ENCODE results near the gene MRPL2.
A peak's percentile ranks its signal among the peaks of the same experiment; 100 is the strongest.

MRPL2 gene

DNA sequence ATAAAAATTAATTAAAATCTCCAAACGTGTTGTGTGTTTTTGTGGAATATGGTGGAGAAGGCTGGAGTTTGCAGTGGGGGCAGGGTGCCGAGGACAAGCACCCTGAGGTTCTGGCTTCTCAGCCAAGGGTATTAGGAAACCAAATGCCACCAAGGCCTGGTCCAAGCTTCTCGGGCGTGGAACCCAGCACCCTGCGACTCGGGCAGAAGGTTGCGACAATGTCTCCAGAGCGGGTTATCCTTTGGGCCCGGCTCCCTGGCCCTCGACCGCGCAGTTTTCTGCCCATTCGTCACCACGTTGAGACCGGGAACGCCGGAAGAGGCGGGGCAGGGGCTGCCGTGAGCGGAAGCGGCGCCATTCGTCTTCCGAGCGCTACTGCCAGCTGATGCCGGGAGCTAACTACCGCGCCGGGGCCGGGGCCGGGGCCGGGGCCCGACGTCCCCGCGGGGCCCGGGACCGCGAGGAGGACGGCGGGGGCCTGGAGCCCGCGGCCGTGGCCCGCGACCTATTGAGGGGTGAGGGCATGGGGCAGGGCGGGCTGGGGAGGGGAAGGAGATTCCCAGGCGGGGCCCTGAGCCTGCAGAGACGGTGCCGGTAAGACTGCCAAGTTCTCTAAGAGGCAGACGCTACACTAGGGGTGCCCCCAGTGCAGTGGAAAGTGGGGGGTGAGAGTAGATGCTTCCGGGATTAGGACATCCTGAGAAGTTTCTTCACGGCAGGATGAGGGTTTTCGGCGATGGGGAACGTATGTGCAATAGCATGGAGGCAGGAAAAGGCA, 37.8 kb downstream of the MRPL2 start, which contains the start of gene RRP36:
TSS of gene RRP36 (plus strand) at position 354 of the 778 bp plus-strand sequence. CDS start at position 386, 32 bp downstream.
- peaks cover 14% of the 10 kb centered on the region for H3K4me1 ChIP-seq (ENCODE audit: control insufficient read depth, insufficient read depth, low read length)

DNA sequence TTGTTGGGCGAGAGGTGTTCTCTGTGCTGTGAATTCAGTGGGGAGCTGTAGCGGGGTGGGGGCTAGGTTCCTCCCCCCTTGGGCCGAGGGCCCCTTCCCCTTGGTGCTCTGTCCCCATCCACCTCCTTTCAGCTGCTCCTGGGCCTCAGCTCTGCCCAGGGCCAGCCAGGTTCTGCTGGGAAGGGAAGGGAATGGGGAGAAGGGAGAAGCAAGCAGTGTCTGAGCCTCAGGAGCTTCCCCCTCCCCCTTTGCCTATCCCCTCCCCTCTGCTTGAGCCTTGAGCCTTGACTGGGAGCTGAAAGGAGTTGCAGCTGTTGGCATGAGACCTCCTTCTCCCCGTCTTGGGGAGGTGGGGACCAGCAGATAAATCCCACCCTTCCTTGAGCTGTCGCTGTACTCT, 38.4 kb downstream of the MRPL2 start:
- Histone ChIP-seq H3K9ac (ENCODE audit: low read length) (peak overlapping the region; percentile 76), H3K27me3 (ENCODE audit: control insufficient read depth, insufficient read depth, low read length) (no peaks in the 10 kb centered on the region), H3K9me3 (ENCODE audit: control insufficient read depth, low read length) (no peaks in the 10 kb centered on the region), H3K4me3 (ENCODE audit: low read length) (peak overlapping the region; percentile 66), H3K36me3 (ENCODE audit: control insufficient read depth, insufficient read depth, low read length) (no peaks in the 10 kb centered on the region), H3K4me1 (ENCODE audit: control insufficient read depth, insufficient read depth, low read length) (peaks cover 20% of the 10 kb centered on the region)

More for the DNA sequence above, 37.8 kb downstream of the MRPL2 start, which contains the start of gene RRP36:
- Histone ChIP-seq H3K36me3 (ENCODE audit: control insufficient read depth, insufficient read depth, low read length) (no peaks in the 10 kb centered on the region), H3K9ac (ENCODE audit: low read length) (peak within 1 kb of the TSS; percentile 76), H3K27me3 (ENCODE audit: control insufficient read depth, insufficient read depth, low read length) (no peaks in the 10 kb centered on the region), H3K4me3 (ENCODE audit: low read length) (peak within 1 kb of the TSS; percentile 66), H3K9me3 (ENCODE audit: control insufficient read depth, low read length) (no peaks in the 10 kb centered on the region)

DNA sequence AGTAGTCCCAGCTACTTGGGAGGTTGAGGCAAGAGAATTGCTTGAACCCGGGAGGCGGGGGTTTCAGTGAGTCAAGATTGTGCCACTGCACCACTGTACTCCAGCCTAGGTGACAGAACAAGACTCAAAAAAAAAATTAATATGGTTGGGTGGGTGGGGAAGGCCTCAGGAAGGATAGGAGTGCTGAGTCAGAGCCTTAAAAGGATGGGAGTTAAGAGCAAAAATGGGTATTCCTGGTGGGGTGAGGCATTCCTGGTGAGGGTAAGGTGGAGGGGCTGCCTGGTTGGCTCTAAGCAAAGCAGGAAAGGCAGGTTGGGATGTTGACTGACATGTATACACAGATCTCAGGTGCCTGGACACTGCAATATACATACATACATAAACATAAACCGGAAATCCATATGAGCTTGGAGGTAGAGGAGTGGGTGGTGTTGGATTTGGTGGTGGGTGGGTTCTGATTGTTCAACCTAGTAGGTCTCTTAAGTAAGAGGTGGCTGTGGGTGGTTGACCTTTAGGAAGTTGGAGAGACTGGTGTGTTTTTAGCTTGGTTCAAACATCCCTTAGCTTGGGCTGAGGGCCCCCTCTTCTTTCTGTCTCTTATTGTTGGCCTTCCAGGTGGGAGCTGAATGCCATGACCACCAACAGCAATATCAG, 39.1 kb downstream of the MRPL2 start:
- no peak overlapping the region for H3K9ac ChIP-seq (ENCODE audit: low read length)
- H3K27me3 ChIP-seq (ENCODE audit: control insufficient read depth, insufficient read depth, low read length), result no peaks in the 10 kb centered on the region
- H3K9me3 ChIP-seq (ENCODE audit: control insufficient read depth, low read length), result no peaks in the 10 kb centered on the region
- no peaks in the 10 kb centered on the region for H3K36me3 ChIP-seq (ENCODE audit: control insufficient read depth, insufficient read depth, low read length)
- H3K4me3 ChIP-seq (ENCODE audit: low read length), result no peak overlapping the region
- peaks cover 23% of the 10 kb centered on the region for H3K4me1 ChIP-seq (ENCODE audit: control insufficient read depth, insufficient read depth, low read length)

DNA sequence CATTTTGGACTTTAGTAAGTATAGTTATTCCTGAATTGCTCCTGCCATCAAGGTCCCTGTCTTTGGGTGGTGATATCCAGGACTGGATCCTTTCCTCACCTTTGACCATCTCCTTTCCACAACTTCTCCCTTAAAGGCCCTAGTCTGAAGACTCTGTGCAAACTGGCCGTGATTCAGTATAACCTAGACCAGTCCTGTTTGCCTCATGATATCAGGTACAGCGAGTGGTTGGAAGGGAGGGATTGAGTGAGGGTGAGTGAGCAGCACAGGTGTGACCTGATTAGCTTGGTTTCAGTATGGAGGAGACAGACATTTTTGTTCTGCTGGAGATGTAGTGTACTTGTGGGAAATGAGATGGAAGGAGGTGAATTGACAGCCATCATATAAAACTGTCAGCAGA, 40.1 kb downstream of the MRPL2 start:
- no peak overlapping the region for H3K9ac ChIP-seq (ENCODE audit: low read length)
- no peaks in the 10 kb centered on the region for H3K9me3 ChIP-seq (ENCODE audit: control insufficient read depth, low read length)
- H3K4me3 ChIP-seq (ENCODE audit: low read length), result no peak overlapping the region
- peaks cover 29% of the 10 kb centered on the region for H3K4me1 ChIP-seq (ENCODE audit: control insufficient read depth, insufficient read depth, low read length)
- no peaks in the 10 kb centered on the region for H3K27me3 ChIP-seq (ENCODE audit: control insufficient read depth, insufficient read depth, low read length)
- no peaks in the 10 kb centered on the region for H3K36me3 ChIP-seq (ENCODE audit: control insufficient read depth, insufficient read depth, low read length)

DNA sequence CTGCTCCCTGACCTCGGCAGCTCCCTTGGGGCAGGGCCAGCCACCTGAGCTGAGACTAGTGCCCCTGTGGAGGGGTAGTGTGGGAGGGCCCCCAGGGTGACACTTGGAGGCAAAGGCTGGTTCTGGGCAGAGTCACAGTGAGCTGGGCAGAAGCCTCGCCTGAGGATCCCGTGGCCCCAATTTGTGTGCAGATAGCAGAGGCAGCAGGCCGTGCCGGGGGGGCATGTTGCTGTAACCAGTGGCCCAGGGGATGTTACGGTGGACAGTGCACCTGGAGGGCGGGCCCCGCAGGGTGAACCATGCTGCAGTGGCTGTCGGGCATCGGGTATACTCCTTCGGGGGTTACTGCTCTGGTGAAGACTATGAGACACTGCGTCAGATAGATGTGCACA, 42.3 kb downstream of the MRPL2 start:
- Histone ChIP-seq H3K9me3 (ENCODE audit: control insufficient read depth, low read length) (no peaks in the 10 kb centered on the region), H3K9ac (ENCODE audit: low read length) (peak overlapping the region; percentile 13), H3K27me3 (ENCODE audit: control insufficient read depth, insufficient read depth, low read length) (no peaks in the 10 kb centered on the region), H3K36me3 (ENCODE audit: control insufficient read depth, insufficient read depth, low read length) (peaks cover 4% of the 10 kb centered on the region), H3K4me1 (ENCODE audit: control insufficient read depth, insufficient read depth, low read length) (peaks cover 43% of the 10 kb centered on the region), H3K4me3 (ENCODE audit: low read length) (no peak overlapping the region)

DNA sequence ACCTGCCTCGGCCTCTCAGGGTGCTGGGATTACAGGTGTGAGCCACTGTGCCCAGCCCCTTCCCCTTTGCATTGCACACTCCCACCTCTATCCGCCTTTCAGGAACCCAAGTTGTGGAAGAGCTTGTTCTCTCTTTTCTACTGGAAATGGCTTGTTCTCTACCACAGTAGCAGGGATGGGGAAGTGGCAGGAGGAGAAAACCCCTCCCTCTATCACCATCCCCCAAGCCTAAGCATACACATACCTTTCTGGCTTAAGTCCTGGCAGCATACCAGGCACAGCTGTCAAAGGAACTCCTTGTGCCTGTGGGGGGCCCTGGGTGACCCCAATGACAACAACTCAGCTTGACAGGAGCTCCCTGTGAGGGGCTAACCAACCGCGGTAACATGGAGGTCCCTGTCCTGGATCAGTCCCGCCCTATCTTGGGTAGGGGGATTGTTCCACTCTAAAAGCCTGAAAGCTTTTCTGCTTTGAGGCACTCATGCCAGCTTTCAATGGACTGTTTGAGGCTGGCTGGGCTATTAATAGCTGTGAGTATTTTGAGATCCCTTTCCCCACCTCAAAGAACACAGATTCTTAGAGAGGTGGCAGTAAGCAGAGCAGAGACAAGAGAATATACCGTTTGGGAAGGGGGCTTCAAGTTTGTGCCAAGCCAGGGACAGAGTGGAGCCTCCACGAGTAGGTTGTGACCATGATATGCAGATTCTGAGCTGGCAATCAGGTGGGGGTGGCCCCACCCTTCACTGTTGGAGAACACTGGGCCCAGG, 42.9 kb downstream of the MRPL2 start:
- Histone ChIP-seq H3K4me3 (ENCODE audit: low read length) (no peak overlapping the region), H3K4me1 (ENCODE audit: control insufficient read depth, insufficient read depth, low read length) (peaks cover 44% of the 10 kb centered on the region)

DNA sequence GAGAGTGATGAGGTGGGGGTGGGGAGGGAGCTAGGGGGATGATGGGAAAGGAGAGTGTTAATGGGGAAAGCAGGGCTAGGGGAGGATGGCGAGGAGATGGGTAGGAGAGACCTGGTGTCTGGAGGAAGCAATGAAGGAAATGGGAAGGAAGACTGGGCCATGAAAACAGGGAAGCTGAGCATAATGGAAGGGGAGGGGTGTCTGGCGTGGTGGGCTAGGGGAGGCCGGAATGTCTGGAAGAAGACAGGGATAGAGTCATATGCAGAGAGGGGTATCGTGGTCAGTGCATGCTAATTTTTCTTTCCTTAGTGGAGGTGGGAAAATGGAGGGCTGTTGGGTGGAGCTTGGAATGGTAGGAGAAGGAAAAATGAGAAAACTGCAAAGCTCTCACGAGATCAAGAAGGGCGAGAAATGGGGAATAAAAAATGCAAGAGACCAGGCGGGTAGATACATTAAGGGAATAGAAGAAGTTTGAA, 44.8 kb downstream of the MRPL2 start:
- Histone ChIP-seq H3K27me3 (ENCODE audit: control insufficient read depth, insufficient read depth, low read length) (no peaks in the 10 kb centered on the region), H3K9ac (ENCODE audit: low read length) (peak overlapping the region; percentile 65), H3K9me3 (ENCODE audit: control insufficient read depth, low read length) (no peaks in the 10 kb centered on the region), H3K4me1 (ENCODE audit: control insufficient read depth, insufficient read depth, low read length) (peaks cover 36% of the 10 kb centered on the region), H3K4me3 (ENCODE audit: low read length) (peak overlapping the region; percentile 72), H3K36me3 (ENCODE audit: control insufficient read depth, insufficient read depth, low read length) (peaks cover 21% of the 10 kb centered on the region)

More for the DNA sequence above, 42.9 kb downstream of the MRPL2 start:
- peaks cover 10% of the 10 kb centered on the region for H3K36me3 ChIP-seq (ENCODE audit: control insufficient read depth, insufficient read depth, low read length)
- peak overlapping the region; percentile 13 for H3K9ac ChIP-seq (ENCODE audit: low read length)
- no peaks in the 10 kb centered on the region for H3K27me3 ChIP-seq (ENCODE audit: control insufficient read depth, insufficient read depth, low read length)
- no peaks in the 10 kb centered on the region for H3K9me3 ChIP-seq (ENCODE audit: control insufficient read depth, low read length)

DNA sequence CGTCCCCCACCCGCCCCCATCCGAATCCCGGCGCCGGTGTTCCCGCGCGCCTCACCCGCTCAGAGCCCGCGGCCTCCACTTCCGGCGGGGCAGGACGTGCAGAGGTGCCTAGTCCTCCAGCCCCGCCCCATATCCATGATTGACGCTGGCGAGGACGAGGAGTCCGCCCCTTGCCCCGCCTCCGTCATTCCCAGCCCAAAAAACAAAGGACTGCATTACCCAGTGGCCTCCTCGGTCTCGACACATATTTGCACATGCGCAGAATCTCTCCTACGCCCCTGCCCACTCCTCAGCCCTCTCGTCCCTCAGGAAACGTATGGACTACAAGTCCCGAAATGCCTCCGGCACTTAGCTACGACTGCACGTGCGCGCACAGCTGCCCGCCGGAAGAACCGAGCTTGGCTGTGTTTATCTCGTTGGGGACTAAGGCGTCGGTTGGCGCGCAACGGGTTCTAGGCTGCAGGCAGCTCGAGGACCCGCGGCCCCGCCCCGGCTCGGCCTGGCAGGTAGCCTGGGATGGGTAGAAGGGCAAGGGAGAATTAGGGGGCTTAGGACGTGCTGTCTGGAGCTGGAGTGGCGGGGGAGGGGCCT, 45.3 kb downstream of the MRPL2 start, which contains the start of the genes KLHDC3 and MEA1:
TSS of gene KLHDC3 (plus strand) at position 407 of the 591 bp plus-strand sequence. CDS start 2,944 bp downstream, outside the sequence.
TSS of gene MEA1 (minus strand) at position 104 of the 591 bp plus-strand sequence. CDS start 133 bp downstream, outside the sequence.
- H3K9ac ChIP-seq (ENCODE audit: low read length), result peak within 1 kb of the TSS; percentile 73
- H3K4me1 ChIP-seq (ENCODE audit: control insufficient read depth, insufficient read depth, low read length), result peaks cover 36% of the 10 kb centered on the region
- H3K9me3 ChIP-seq (ENCODE audit: control insufficient read depth, low read length), result no peaks in the 10 kb centered on the region
- H3K27me3 ChIP-seq (ENCODE audit: control insufficient read depth, insufficient read depth, low read length), result no peaks in the 10 kb centered on the region
- peaks cover 21% of the 10 kb centered on the region for H3K36me3 ChIP-seq (ENCODE audit: control insufficient read depth, insufficient read depth, low read length)
- peak within 1 kb of the TSS; percentile 72 for H3K4me3 ChIP-seq (ENCODE audit: low read length)

DNA sequence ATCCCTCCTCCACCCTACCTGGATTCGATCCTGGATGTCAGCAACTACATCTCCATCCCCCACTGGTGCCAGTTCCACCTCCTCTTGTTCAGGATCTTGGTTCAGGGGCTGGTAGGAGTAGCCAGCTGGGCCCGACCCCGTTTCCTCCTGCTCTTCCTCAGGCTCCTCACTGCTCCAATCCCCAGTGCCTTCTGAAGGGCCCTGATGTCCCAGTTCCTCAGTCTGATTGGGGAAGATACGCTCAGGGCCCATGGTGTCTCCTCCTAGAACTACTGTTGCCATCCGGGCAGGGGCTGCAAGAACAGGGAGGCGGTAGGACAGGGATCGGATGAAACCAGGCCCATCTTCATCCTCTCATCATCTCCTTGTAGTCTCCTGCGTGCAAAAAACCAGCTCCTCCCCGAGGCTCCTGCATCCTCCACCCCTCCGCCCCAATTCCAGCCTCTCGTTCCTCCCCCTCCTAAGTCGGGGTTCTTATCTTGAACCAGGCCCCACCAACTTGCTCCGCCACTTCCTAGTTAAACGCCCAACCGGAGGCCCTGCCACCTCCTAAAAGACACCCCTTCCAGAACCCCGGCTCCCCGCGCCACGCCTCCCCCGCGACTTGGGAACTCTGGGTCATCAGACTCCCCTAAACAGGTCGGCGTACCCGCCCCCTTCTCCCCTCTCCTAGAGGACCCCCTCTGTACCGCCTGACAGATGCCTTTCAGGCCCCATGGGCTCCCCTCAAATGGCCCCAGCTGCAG, 46.0 kb downstream of the MRPL2 start:
- Histone ChIP-seq H3K4me1 (ENCODE audit: control insufficient read depth, insufficient read depth, low read length) (peaks cover 36% of the 10 kb centered on the region), H3K9ac (ENCODE audit: low read length) (peak overlapping the region; percentile 73), H3K36me3 (ENCODE audit: control insufficient read depth, insufficient read depth, low read length) (peaks cover 27% of the 10 kb centered on the region), H3K27me3 (ENCODE audit: control insufficient read depth, insufficient read depth, low read length) (no peaks in the 10 kb centered on the region), H3K4me3 (ENCODE audit: low read length) (peak overlapping the region; percentile 3), H3K9me3 (ENCODE audit: control insufficient read depth, low read length) (no peaks in the 10 kb centered on the region)

DNA sequence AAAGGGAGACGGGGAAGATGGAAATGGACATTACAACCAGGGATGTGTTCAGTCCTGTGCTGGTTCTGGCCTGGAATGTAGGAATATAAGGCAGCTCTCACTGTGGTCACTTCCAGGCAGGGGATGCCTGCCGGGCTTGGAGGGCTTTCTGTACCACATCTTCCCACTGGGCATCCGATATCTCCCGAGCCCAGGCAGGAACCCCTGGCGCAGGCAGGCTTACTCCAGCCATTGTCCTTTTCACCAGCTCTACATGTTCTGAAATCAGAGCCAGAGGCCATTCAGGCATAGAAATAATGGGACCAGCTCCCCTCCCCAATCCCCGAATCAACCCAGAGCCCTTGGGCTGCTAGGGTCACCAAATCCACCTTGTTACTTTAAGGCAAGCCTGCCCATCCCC, 46.9 kb downstream of the MRPL2 start:
- Histone ChIP-seq H3K4me3 (ENCODE audit: low read length) (no peak overlapping the region), H3K9ac (ENCODE audit: low read length) (no peak overlapping the region), H3K9me3 (ENCODE audit: control insufficient read depth, low read length) (no peaks in the 10 kb centered on the region), H3K27me3 (ENCODE audit: control insufficient read depth, insufficient read depth, low read length) (no peaks in the 10 kb centered on the region), H3K36me3 (ENCODE audit: control insufficient read depth, insufficient read depth, low read length) (peaks cover 28% of the 10 kb centered on the region), H3K4me1 (ENCODE audit: control insufficient read depth, insufficient read depth, low read length) (peaks cover 36% of the 10 kb centered on the region)

DNA sequence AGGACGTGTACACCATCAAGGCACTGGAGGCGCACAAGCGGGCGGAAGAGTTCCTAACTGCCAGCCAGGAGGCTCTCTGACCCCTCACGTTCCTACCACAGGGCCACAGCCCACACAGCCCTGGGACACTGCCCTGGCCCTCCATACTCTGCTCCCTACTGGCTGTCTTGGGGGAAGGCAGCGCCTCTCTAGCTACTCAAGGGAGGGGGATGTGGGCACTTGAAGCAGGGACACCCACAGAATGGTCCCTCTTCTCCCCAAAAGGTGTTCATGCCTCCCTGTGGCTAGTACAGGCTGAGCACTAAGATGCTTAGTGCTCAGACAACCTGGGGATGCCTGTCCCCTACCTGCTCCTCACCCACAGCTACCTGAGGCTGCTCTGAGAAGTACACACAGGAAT, 48.0 kb downstream of the MRPL2 start:
- H3K36me3 ChIP-seq (ENCODE audit: control insufficient read depth, insufficient read depth, low read length), result peaks cover 28% of the 10 kb centered on the region
- H3K4me1 ChIP-seq (ENCODE audit: control insufficient read depth, insufficient read depth, low read length), result peaks cover 27% of the 10 kb centered on the region
- no peaks in the 10 kb centered on the region for H3K27me3 ChIP-seq (ENCODE audit: control insufficient read depth, insufficient read depth, low read length)
- H3K4me3 ChIP-seq (ENCODE audit: low read length), result no peak overlapping the region
- no peaks in the 10 kb centered on the region for H3K9me3 ChIP-seq (ENCODE audit: control insufficient read depth, low read length)
- no peak overlapping the region for H3K9ac ChIP-seq (ENCODE audit: low read length)

Data from mucosa of stomach (tissue), 1 donor.